Dermis microvascular lymphatic vessel endothelial cell (primary cell): ENCODE measurements around the gene COL9A3. TPM values are rescaled to one million over a fixed set of nuclear protein-coding genes. Genes with fewer than 3 reads are reported as not detected.
"Not testable (repeated sequence)": the region's sequence is repeated elsewhere in the genome, so short reads cannot be mapped to it uniquely, and the experiment has no call there.

Experiments used
- DNase-seq, 2 donors: peaks; one replicate each; pipeline versions ENCODE4 v3.0.0 to v3.0.0-alpha.2; 2010; ENCODE audit warnings: low read depth in 2 of 2
- total RNA-seq: library from RNA; depleted of rRNA; stranded (reverse); fragments of >200 nt; gene quantifications from 2 replicates; pipeline ENCODE4 v1.2.1, GENCODE V29; 2014

COL9A3 gene
- total RNA-seq, 1 donor from 2014 or later, result 1.0 TPM

- no peak for DNase-seq
Observed at GRCh38 chr20:62834967-62835730, 18.3 kb downstream of the COL9A3 start.

- DNase-seq, result peak; percentile 67 to 73
Observed at GRCh38 chr20:62835931-62836861, 19.3 kb downstream of the COL9A3 start.

- no peak for DNase-seq
Observed at GRCh38 chr20:62836967-62837490, 20.2 kb downstream of the COL9A3 start.

GRCh38 chr20:62837790-62838127 is 20.9 kb downstream of the COL9A3 start:
- DNase-seq, result no peak

GRCh38 chr20:62838128-62838891 is 21.5 kb downstream of the COL9A3 start:
- DNase-seq, result peak; percentile 21 to 86

- no peak for DNase-seq
Observed at GRCh38 chr20:62839261-62839660, 22.4 kb downstream of the COL9A3 start.

GRCh38 chr20:62839816-62840215 is 23.0 kb downstream of the COL9A3 start:
- no peak for DNase-seq

GRCh38 chr20:62840244-62841197 is 23.7 kb downstream of the COL9A3 start:
- DNase-seq, result no peak

- no peak for DNase-seq
Observed at GRCh38 chr20:62841705-62842212, 24.9 kb downstream of the COL9A3 start.

- no peak for DNase-seq
Observed at GRCh38 chr20:62843656-62844055, 26.8 kb downstream of the COL9A3 start.

- DNase-seq, result no peak
Observed at GRCh38 chr20:62844182-62844581, 27.3 kb downstream of the COL9A3 start.

GRCh38 chr20:62845416-62846160 is 28.7 kb downstream of the COL9A3 start:
- no peak for DNase-seq

- DNase-seq, result no peak
Observed at GRCh38 chr20:62846166-62846890, 29.5 kb downstream of the COL9A3 start.

GRCh38 chr20:62848917-62849316 is 32.1 kb downstream of the COL9A3 start:
- not testable (repeated sequence) for DNase-seq

GRCh38 chr20:62849431-62849830 is 32.6 kb downstream of the COL9A3 start:
- no peak for DNase-seq

- DNase-seq, result no peak
Observed at GRCh38 chr20:62850333-62850974, 33.6 kb downstream of the COL9A3 start.

- no peak for DNase-seq
Observed at GRCh38 chr20:62852196-62852595, 35.3 kb downstream of the COL9A3 start.

GRCh38 chr20:62852841-62853240 is 36.0 kb downstream of the COL9A3 start:
- DNase-seq, result no peak
